Measurements from ENCODE around the gene VPS4A.
"Not testable (repeated sequence)": the region's sequence is repeated elsewhere in the genome, so short reads cannot be mapped to it uniquely, and the experiment has no call there.

The VPS4A gene

GRCh38 chr16:69326172-69326873 lies 15.2 kb downstream of the VPS4A start:
- DNase-seq: no peak

GRCh38 chr16:69327585-69328310 lies 16.6 kb downstream of the VPS4A start:
- DNase-seq: no peak

GRCh38 chr16:69328854-69329316 lies 17.7 kb downstream of the VPS4A start:
- DNase-seq: no peak

GRCh38 chr16:69329369-69330285 lies 18.5 kb downstream of the VPS4A start:
- peak in 7 of 56 donors; percentile 26 to 64 (median 56) for DNase-seq

- peak; percentile 45 to 96 (median 88) for DNase-seq
These were observed 19.3 kb downstream of the VPS4A start, which contains the start of gene PDF for GRCh38 chr16:69330286-69331109. Gene PDF (minus strand): TSS chr16:69330588. CDS start chr16:69330570, 18 bp downstream.

GRCh38 chr16:69334696-69335095 lies 23.5 kb downstream of the VPS4A start:
- DNase-seq: no peak

GRCh38 chr16:69338557-69339288 lies 27.6 kb downstream of the VPS4A start:
- DNase-seq: no peak

- DNase-seq: peak; percentile 72 to 98 (median 93)
These were observed 28.3 kb downstream of the VPS4A start, which contains the start of the genes COG8 and NIP7 for GRCh38 chr16:69339289-69340094. Gene COG8 (minus strand): TSS chr16:69339564. CDS start chr16:69339552, 12 bp downstream. Gene NIP7 (plus strand): TSS chr16:69339772. CDS start chr16:69339830, 58 bp downstream.

- no peak for DNase-seq
These were observed 29.0 kb downstream of the VPS4A start for GRCh38 chr16:69340095-69340644.

GRCh38 chr16:69344171-69344570 lies 33.0 kb downstream of the VPS4A start:
- no peak for DNase-seq

- no peak for DNase-seq
These were observed 34.8 kb downstream of the VPS4A start for GRCh38 chr16:69345923-69346322.

GRCh38 chr16:69346683-69347082 lies 35.5 kb downstream of the VPS4A start:
- no peak for DNase-seq

GRCh38 chr16:69348222-69348621 lies 37.1 kb downstream of the VPS4A start:
- DNase-seq: no peak

- no peak for DNase-seq
These were observed 38.4 kb downstream of the VPS4A start for GRCh38 chr16:69349536-69349935.

GRCh38 chr16:69350536-69351133 lies 39.5 kb downstream of the VPS4A start:
- DNase-seq: no peak

GRCh38 chr16:69351309-69352027 lies 40.3 kb downstream of the VPS4A start, which contains the start of gene TMED6:
Gene TMED6 (minus strand): TSS chr16:69351786. CDS start chr16:69351753, 33 bp downstream.
- DNase-seq: no peak

- not testable (repeated sequence) for DNase-seq
These were observed 48.9 kb downstream of the VPS4A start for GRCh38 chr16:69360070-69360469.
